NCI-H1694 treated with DMSO at 0.1 percent for 48 hours (cell line): ENCODE data around the gene MOB3A.

ENCODE experiments used
- DNase-seq: peaks from one replicate; lab custom pipeline; 2025; lab: John Stamatoyannopoulos, UW

MOB3A gene

DNA sequence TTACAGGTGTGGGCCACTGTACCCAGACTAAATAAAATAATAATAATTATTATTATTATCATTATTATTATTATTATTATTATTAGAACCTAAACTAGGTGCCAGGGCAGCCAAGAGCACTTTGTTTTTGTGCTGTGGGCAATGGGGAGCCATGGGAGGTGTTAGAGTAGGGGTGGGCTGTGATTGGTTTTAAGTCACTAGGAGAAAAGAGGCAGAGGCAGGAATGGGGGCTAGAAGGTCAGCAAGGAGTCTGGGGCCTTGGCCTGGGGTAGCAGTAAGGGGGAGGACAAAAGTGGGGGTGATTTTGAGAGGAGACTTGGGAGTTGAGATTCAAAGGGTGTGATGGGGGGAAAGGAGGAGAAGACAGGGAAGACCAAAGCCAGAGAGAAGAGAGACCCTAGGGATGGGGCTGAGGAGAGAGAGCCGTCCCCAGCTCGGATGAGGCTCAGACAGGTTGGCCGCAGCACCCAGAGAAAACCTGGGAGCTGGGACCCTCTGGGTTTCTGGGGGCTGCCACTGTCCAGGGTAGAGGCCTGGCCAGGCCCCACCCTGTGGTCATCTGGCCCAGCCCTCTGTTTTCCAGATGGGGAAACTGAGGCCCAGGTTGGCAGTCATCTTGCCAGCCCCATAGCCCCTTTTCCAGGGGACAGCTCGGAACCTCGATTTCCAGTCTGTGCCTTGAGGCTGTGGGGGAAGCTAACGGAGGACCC lies 62.9 kb downstream of the MOB3A start:
- no peak for DNase-seq

DNA sequence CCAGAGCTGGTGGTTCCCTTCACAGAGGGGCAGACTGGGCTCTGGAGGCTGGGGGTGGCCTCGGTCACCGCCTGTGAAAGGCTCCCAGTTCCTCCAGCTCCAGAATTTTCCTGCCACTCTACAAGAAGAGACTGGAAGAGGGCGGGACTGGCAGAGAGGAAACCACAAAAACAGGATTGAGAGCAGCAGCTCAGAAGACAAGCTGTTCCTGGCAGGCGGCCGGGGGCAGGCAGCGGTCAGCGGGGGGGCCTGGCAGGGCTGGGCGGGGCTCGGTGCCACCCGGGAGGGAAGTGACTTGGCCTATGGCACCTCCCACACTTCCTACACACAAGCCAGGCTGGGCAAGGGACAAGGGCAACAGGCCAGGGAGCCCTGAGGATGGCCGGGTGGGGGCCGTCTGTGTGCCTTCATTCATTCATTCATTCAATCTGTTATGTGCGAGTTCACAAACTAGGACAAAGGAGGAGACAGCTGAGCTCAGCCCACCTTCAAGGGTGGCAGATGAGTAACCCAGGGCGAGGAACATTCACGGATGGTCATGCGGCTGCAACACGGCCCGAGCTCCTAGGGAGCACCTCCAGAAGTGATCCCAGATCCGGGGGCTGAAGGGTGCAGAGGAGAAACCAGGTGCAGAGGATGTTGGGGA lies 63.7 kb downstream of the MOB3A start:
- DNase-seq = peak; percentile 53

DNA sequence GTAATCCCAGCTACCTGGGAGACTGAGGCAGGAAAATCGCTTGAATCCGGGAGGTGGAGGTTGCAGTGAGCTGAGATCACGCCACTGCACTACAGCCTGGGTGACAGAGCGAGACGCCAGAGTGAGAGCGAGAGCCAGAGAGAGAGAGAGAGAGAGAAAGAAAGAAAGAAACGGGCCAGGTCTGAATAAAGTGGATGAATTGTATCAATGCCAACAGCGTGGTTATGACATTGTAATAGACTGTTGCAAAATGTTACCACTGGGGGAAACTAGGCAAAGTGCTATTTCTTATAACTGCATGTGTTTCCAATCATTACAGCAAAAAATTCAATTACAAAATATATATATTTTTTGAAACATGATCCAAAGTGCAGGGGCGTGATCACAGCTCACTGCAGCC lies 68.8 kb downstream of the MOB3A start:
- DNase-seq = no peak

DNA sequence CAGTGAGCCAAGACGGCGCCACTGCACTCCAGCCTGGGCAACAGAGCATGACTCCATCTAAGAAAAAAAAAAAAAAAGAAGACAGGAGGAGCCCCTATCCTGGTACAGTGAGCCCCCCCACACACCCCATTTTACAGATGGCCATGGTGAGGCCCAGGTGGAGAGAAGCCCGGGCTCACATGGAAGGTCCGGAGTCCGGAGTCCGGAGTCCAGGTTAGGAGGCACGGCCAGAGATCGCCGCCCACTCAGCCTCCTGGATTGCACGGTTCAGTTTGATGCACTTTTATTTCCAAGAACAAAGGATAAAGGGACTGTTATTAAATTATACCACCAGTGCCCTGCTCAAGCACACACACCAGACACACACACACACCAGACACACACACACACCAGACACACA lies 69.4 kb downstream of the MOB3A start:
- no peak for DNase-seq

DNA sequence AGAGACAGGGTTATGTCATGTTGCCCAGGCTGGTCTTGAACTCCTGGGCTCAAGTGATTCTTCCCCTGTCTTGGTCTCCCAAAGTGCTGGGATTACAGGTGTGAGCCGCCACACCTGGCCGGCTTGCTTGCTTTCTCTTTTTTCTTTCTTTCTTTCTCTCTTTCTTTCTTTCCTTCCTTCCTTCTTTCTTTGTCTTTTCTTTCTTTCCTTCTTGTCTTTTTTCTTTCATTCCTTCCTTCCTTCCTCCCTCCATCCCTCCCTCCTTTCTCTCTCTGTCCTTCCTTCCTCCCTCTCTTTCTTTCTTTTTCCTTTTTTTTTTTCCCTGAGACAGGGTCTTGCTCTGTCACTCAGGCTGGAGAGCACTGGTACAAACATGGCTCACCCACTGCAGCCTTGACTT lies 73.8 kb downstream of the MOB3A start:
- DNase-seq = no peak

DNA sequence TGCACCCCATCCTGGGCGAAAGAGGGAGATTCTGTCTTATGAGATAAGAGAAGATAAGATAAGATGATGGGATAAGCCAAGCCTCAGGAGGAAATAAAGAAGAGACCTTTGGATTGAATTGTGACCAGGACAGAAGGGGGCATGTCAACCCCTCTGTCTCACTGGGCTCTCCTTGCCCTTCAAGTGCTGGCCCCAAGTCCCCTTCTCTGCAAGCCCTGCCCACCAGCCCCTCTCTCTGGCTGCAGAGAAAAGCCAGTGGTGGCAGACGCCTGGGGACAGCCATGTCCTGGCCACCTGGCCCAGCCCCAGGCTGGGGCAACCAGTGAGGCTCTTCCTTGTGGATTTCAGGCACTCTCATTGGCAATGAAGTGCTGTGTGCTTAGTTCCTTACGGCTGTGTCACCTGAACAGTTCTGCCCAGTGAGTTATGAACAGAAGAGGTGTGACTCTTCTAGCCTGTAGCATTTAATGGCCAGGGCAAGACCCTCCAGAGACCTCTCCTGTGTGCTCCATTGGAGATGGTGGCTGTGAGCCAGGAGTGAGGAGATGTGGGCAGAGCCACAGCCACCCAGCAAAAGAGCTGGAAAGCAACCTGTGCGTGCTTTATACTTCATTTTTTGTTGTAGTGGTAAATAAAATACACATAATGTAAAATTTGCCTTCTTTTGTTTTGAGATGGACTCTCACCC lies 74.5 kb downstream of the MOB3A start:
- DNase-seq = no peak
